ENCODE data around the gene DYNC1H1.

GRCh38 chr14:102013669-102014200 is 49.4 kb downstream of the DYNC1H1 start:
- TF ChIP-seq BHLHE40 (IDR thresholded peaks at IDR 0.05; ENCODE audit: borderline replicate concordance) = no peak
- TF ChIP-seq SP1 (IDR thresholded peaks at IDR 0.05) = no peak
- TF ChIP-seq NFRKB (IDR thresholded peaks at IDR 0.05) = no peak
- TF ChIP-seq, protein P1, sequence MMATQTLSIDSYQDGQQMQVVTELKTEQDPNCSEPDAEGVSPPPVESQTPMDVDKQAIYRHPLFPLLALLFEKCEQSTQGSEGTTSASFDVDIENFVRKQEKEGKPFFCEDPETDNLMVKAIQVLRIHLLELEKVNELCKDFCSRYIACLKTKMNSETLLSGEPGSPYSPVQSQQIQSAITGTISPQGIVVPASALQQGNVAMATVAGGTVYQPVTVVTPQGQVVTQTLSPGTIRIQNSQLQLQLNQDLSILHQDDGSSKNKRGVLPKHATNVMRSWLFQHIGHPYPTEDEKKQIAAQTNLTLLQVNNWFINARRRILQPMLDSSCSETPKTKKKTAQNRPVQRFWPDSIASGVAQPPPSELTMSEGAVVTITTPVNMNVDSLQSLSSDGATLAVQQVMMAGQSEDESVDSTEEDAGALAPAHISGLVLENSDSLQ (IDR thresholded peaks at IDR 0.05) = no peak
- TF ChIP-seq ZNF384 (IDR thresholded peaks at IDR 0.05) = no peak
- no peak for TF ChIP-seq FOXA1 (IDR thresholded peaks at IDR 0.05)
- no peak for TF ChIP-seq SUZ12 (IDR thresholded peaks at IDR 0.05)
- TF ChIP-seq HDGF (IDR thresholded peaks at IDR 0.05; ENCODE audit: borderline replicate concordance) = no peak
- no peak for TF ChIP-seq CTBP1 (IDR thresholded peaks at IDR 0.05; ENCODE audit: borderline replicate concordance)
- TF ChIP-seq FOXM1 (IDR thresholded peaks at IDR 0.05; ENCODE audit: borderline replicate concordance) = no peak
- TF ChIP-seq FOXK2 (IDR thresholded peaks at IDR 0.05) = no peak
- no peak for TF ChIP-seq LEF1 (IDR thresholded peaks at IDR 0.05; ENCODE audit: borderline replicate concordance)
- TF ChIP-seq ELF4 (IDR thresholded peaks at IDR 0.05) = no peak
